GM21526 (cell line): Measurements from ENCODE around the gene TNS1.

Source experiments
- ATAC-seq: cut with Tn5 transposase; IDR thresholded peaks from one replicate; pipeline ENCODE4 v1.9.1; 2021; ENCODE audit warnings: moderate library complexity; ENCODE audit not compliant: unreplicated experiment, low FRiP score

Gene TNS1

GRCh38 chr2:217761645-217762277 lies 241.0 kb downstream of the TNS1 start:
- no peak for ATAC-seq

- ATAC-seq, result no peak
Observed at GRCh38 chr2:217759991-217760390, 242.8 kb downstream of the TNS1 start.

- ATAC-seq, result no peak
Observed at GRCh38 chr2:217757108-217757463, 245.7 kb downstream of the TNS1 start.

GRCh38 chr2:217756375-217757107 lies 246.3 kb downstream of the TNS1 start:
- no peak for ATAC-seq

- ATAC-seq, result no peak
Observed at GRCh38 chr2:217755027-217755745, 247.6 kb downstream of the TNS1 start.

GRCh38 chr2:217753460-217754200 lies 249.2 kb downstream of the TNS1 start:
- no peak for ATAC-seq

- ATAC-seq, result no peak
Observed at GRCh38 chr2:217752714-217753459, 249.9 kb downstream of the TNS1 start.

- no peak for ATAC-seq
Observed at GRCh38 chr2:217751952-217752351, 250.8 kb downstream of the TNS1 start.

- ATAC-seq, result no peak
Observed at GRCh38 chr2:217751192-217751591, 251.6 kb downstream of the TNS1 start.
